Stimulated activated CD4-positive, alpha-beta T cell treated with anti-CD3 and anti-CD28 coated beads, Interleukin-4, amount 100 ng/mL, for 48 hours (primary cell): ENCODE measurements around the gene CD74.

Experiments used
- DNase-seq, 2 donors: peaks; one replicate each; pipeline ENCODE4 v3.0.0-alpha.2; 2020; ENCODE audit warnings: low read depth in 2 of 2

Gene CD74

GRCh38 chr5:150397782-150398721, 14.7 kb downstream of the CD74 start:
- no peak for DNase-seq

DNA sequence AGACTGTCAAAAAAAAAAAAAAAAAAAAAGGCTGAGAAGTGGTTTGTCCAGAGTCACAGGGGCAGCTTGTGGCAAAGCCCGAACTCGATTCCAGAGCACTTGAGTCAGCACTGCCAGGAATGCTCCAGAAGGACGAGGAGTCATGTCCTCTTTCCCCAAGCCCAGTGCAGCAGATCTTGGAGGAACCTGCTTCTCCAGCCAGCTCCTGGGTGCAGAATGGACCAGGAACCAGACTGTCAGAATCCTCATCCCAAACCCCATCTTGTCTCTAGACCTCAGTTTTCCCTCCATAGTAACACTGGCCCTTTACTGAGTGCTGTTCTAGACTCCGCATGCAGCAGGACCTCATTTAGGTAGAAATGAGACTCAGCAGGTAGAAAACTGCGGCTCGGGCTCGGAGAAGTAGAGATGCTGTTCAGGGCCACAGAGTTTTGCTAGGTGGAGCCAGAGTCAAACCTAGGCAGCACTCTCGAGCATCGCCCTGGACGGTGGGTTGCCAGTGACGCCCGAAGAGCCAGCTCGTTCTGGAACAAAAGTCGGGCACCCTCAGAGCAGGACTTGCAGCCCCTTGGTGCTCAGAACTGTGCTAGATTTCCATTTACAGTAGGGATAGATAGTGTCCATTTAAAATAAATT, 15.4 kb downstream of the CD74 start:
- no peak for DNase-seq

GRCh38 chr5:150396267-150396666, 16.4 kb downstream of the CD74 start:
- no peak for DNase-seq

GRCh38 chr5:150395688-150395975, 17.1 kb downstream of the CD74 start:
- DNase-seq = no peak

DNA sequence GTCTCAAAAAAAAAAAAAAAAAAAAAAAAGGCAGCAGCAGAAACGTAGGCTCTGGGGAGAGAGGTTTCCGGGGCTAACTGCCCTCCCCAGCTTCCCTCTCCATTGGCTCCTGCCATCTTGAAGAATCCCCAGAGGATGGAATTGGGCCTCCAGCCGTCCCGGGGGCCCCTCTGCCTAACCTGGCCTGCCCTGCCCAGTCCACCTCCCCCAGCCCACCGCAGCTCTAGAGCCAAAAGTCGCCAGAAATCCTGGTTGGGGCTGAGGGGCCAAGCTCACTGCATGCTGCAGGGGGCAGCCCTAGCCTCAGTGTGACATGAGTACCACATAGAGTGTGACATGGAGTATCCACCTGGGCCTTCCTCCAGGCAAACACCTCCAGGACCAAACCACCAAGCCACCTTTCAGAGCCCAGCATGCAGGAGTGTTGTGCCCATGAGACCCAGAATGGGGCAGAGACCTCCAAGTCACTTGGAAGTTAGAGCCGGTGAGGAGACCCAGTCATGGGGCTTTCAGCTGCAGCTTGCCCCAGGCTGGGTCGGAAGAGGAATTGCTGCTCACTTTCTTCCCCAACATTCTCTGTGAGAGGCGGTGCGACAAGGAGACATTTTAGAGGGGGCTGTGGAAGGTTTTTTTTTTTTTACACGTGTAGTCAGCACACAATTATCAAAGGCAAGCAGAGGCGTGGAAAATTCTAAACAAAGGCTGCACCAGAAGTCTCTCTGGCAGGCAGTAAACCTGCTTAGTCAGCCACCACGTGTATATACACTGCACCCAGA, 17.6 kb downstream of the CD74 start:
- DNase-seq = no peak

DNA sequence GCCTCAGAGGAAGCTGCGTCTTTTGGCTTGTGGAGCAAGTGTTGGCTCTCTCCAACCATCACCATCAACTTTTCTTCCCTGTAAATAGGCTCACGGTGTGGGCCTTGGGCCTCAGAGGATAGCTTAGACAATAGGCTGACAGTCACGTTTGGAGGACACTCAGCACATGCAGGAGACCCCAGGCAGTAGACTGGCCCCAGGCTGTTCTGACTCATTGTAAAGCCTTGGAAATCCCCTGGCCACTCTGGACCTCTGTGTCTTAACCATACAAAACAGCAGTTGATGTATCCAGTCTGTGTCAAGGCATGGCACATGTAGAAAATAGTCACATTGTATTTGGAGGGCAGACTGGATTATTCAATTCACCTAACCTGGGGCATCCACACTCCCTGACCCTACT, 18.6 kb downstream of the CD74 start:
- DNase-seq = no peak

- DNase-seq = no peak
Measured at GRCh38 chr5:150393096-150393645, 19.5 kb downstream of the CD74 start.

- DNase-seq = no peak
Measured at GRCh38 chr5:150392680-150393079, 20.0 kb downstream of the CD74 start.

DNA sequence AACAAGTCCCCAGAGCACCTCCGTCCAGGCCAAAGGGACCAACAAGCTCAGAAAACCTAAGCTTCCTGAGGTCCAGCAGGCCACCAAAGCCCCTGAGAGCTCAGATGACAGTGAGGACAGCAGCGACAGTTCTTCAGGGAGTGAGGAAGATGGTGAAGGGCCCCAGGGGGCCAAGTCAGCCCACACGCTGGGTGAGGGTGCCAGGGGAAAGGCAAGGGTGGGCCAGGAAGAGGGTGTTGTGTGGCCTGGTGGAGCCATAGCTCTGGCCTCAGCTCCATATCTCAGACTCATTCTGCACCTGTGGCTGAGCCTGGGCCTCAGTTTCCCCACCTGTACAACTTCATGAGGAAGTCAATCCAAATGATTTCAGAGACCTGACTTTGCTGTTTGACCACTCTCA, 20.7 kb downstream of the CD74 start:
- DNase-seq = no peak

- DNase-seq = no peak
Measured at GRCh38 chr5:150391064-150391834, 21.5 kb downstream of the CD74 start.

DNA sequence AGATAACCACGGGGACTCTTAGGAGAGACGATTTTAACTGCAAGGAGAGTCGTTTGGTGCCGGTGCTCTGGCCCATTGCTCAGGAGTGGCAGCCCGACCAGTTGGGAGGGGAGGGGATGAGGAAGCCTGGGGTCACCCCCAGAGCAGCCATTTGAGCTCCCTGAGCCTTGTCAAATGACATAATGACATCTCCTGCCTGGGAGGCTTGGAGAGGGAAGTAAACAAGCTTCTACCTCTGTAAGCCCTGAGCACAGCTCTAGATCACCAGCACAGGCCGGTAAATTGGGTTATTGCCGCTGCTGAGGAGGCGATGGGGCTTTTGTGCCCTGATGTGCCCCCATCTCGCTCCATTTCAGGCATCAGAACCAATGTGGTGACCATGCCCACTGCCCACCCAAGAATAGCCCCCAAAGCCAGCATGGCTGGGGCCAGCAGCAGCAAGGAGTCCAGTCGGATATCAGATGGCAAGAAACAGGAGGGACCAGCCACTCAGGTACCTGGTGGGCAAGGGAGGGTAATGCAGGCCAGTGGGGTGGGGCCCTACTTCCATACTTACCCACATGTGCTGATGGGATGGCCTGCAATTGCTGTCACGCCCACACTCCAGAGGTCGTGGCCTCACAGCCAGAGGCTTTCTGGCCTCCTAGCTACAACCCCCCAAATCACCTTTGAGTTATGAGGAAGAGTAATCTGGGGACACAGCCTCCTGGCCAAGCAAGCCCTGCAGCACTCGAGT, 23.0 kb downstream of the CD74 start:
- DNase-seq = no peak

DNA sequence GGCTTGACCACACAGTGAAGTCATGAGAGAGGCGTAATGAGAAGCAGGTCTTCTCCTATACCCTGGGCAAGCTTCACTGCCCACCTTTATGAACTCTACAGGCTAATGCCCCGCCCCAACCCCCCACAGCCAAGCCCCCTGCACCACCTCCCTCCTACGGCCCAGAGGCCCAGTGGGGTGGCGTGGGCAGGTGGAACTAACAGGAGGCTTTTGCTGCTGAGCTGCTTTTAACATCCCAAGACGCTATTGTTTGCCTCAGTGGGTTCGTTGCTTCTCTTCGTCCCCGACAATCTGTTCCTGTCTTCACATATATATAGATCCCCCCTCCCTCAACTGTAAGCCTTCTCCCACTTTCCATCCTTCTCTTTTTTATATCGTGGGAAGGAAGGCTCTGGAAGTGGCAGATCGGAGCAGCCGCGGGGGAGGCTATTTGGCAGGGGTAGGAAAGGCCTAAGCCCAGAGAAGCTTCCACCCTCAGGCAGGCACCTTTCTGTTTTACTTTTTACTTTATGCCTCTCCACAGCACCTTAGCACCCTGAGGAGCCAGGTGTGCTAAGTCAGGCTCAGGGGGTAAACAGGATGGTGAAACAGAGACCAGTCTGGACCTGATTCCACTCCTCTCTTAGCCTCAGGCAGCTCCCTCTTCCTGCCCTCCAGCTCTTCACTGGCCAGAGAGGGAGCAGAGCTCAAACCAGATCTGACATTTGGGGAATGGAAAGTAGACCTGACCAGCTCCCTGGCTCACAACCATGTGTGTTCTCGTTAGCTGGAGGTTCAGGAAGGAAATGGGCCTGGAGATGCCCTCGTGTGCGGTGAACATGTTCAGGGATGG, 26.5 kb downstream of the CD74 start:
- DNase-seq = no peak

DNA sequence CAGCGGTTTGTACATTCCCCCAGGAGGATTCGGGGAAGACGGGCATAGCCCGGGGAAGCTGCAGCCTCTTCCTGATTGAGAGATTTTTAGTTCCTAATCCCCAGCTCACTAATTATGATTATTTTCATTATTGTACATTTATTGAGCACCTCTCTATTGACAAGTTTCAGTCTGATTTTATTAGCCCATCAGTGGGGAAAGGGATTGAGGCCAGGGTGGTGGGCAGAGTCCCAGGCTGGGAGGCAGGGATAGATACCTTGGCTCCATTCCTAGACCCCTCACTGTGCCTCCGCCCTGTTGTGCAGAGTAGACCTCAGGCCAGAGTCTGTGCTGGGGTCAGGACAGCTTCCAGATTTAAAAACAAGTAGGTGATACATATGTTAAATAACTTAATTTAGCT, 28.0 kb downstream of the CD74 start:
- DNase-seq = no peak

- no peak for DNase-seq
Measured at GRCh38 chr5:150377964-150378694, 34.6 kb downstream of the CD74 start.

DNA sequence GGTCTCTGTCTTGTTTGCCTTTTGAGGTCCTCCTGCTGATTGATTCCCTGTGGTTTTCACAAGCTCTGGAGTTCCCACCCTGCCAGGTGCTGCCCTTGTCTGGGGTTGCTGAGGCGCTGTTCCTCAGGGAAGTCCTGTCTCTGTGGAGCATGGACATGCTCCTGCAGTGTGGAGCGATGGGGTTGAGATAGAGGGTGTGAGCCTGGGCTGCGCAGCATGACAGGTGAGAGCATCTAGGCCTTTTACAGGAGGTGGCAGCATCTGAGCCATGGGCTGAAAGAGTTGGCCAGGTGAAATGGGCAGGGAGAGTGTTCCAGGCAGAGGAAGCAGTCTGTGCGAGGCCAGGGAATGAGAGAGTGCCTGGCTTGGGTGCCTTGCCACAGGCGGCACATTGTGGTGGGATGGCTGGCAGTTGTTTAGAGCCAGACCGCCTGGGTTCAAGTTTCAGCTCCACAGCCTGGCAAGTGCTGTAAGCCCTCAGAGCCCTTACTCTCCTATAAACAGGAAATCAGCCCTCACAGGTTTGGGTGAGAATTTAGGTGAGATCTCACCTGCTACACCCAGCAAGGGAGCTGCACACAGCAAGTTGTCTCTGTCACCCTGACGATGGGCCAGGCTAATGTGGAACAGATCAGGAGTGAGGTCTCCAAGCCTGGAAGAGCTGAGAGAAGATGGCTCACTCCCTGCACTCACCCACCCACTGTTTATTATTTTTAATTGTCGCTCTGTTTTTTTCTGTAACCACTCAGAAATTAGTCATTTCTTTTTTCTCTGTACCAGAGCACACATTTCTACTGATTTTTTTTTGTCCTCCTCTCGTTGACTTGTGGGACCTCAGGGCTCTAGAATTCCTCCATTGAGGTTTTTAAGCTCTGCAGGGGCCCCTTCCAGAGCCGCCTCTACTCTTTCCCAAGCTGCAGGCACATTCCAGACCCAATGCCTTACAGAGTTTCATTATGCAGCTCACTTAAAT, 35.6 kb downstream of the CD74 start:
- no peak for DNase-seq

GRCh38 chr5:150374651-150375050, 38.1 kb downstream of the CD74 start:
- DNase-seq = no peak

GRCh38 chr5:150372639-150373038, 40.1 kb downstream of the CD74 start:
- DNase-seq = no peak

DNA sequence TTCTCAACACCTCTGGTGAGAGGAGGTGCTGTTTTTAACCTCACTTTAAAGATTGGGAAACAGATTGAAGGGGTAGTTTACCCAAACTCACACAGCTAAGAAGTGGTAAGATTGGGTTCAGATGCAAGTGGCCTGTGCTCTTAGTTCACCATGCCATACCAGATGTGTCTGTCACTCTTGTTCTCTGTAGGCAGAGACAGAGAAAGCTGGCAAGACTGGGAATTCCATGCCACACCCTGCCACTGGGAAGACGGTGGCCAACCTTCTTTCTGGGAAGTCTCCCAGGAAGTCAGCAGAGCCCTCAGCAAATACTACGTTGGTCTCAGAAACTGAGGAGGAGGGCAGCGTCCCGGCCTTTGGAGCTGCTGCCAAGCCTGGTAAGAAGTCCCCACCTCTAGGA, 44.2 kb downstream of the CD74 start:
- DNase-seq = no peak
